ENCODE results near the gene ANTKMT.

GRCh38 chr16:672371-672770 lies 48.6 kb upstream of the ANTKMT start:
- TF ChIP-seq NR2F2 (IDR thresholded peaks at IDR 0.05) (no peak), CTCF (IDR thresholded peaks at IDR 0.05; ENCODE audit: low read depth, low read length, missing input control) (no peak), JUND (IDR thresholded peaks at IDR 0.05) (no peak), TAF1 (conservative IDR thresholded peaks at IDR 0.05) (no peak), FOXA1 (IDR thresholded peaks at IDR 0.05) (no peak)

Measured in liver (tissue), 3 donors.